Subcutaneous abdominal adipose tissue (tissue), 5 donors: ENCODE measurements around the gene SLC19A1.
A peak's percentile ranks its signal among the peaks of the same experiment; 100 is the strongest.

Source experiments
- H3K27ac ChIP-seq: one replicate; pipeline ENCODE4 v1.7.0; 2013; ENCODE audit warnings: low read depth, mild to moderate bottlenecking, inconsistent platforms, low read length, moderate library complexity
- H3K27me3 ChIP-seq, 5 donors: one replicate each; pipeline ENCODE4 v1.7.0; 2013; ENCODE audit warnings: low read length in 5 of 5, inconsistent platforms in 1 of 5; ENCODE audit not compliant: control insufficient read depth in 5 of 5, insufficient read depth in 4 of 5
- H3K36me3 ChIP-seq, 5 donors: one replicate each; pipeline ENCODE4 v1.7.0; 2013; ENCODE audit warnings: low read length in 5 of 5; ENCODE audit not compliant: control insufficient read depth in 5 of 5, insufficient read depth in 5 of 5
- H3K4me1 ChIP-seq, 5 donors: one replicate each; pipeline ENCODE4 v1.7.0; 2013; ENCODE audit warnings: low read length in 5 of 5, mild to moderate bottlenecking in 3 of 5, moderate library complexity in 1 of 5; ENCODE audit not compliant: control insufficient read depth in 5 of 5, insufficient read depth in 5 of 5
- H3K4me3 ChIP-seq, 5 donors: one replicate each; pipeline ENCODE4 v1.7.0; 2013; ENCODE audit warnings: low read length in 5 of 5, low read depth in 1 of 5
- H3K9ac ChIP-seq, 5 donors: one replicate each; pipeline ENCODE4 v1.7.0; 2013; ENCODE audit warnings: low read length in 5 of 5, mild to moderate bottlenecking in 4 of 5, moderate library complexity in 3 of 5
- H3K9me3 ChIP-seq, 5 donors: one replicate each; pipeline ENCODE4 v1.7.0; 2013; ENCODE audit warnings: low read length in 5 of 5; ENCODE audit not compliant: control insufficient read depth in 5 of 5
- donor health status: healthy.
- donor health status: healthy.
- donor health status: healthy.
- donor health status: healthy.
- donor health status: healthy.

Gene SLC19A1

DNA sequence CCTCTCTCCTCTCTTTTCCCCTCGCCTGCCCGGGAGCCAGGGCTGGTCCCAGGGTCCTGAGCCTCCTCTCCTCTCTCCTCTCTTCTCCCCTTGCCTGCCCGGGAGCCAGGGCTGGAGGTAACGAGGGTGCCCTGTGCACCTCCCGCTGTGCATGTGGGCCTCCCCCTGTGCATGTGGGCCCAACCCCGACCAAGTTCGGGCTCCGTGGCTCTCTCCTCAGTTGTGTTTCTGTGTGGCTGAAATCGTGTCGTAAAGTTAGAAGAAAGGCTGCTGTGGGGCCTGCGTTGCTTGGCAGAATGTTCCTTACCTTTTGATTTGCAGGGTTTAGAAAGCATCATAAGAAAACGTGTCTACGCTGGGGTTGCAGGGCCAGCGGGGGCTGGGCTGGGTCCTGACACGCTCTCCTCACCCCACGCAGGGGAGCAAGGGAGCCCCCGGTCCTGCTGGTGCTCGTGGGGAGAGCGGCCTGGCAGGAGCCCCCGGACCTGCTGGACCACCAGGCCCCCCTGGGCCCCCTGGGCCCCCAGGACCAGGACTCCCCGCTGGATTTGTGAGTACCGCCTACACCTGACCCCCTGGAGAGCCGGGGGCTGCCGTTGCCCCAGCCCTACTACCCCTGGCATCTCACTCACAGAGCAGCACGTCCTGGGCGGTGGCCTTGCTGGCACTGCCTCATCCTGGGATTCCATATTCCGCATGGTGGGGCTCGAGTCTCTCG lies 55.6 kb downstream of the SLC19A1 start:
- H3K36me3 ChIP-seq = peaks cover 0 to 45% (median 41%) of the 10 kb centered on the region in 5 donors
- H3K9me3 ChIP-seq = no peaks in the 10 kb centered on the region
- H3K27ac ChIP-seq = no peak overlapping the region
- peaks cover 0 to 19% (median 2%) of the 10 kb centered on the region in 5 donors for H3K4me1 ChIP-seq
- no peak overlapping the region for H3K4me3 ChIP-seq
- H3K27me3 ChIP-seq = no peaks in the 10 kb centered on the region
- H3K9ac ChIP-seq = no peak overlapping the region

DNA sequence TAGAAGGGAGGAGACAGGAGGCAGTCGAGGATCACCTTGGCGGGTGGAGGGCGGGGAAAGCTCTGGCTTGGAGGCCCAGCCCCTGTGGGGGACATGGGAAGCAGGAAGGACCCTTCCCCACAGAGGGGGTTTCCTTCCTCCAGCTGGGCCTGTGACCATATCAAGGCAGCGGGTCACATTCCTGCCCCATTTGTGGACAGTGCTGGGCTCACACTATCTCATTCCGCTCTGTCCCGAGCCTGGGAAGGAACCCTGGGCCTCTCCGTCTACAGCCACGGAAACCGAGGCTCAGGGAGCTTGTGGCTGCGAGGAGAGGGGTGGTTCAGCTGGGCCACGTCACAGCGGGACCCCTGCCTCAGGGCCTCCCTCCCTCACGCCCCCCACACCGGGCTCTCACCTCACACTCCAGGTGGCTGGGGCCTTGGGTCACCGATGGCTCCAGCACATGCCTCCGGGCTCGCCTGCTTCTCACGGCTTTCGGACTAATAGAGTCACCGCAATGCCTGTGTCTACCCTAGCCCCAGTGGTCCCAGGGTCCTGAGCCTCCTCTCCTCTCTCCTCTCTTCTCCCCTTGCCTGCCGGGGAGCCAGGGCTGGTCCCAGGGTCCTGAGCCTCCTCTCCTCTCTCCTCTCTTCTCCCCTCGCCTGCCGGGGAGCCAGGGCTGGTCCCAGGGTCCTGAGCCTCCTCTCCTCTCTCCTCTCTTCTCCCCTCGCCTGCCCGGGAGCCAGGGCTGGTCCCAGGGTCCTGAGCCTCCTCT lies 56.4 kb downstream of the SLC19A1 start:
- H3K4me3 ChIP-seq = no peak overlapping the region
- H3K9me3 ChIP-seq = no peaks in the 10 kb centered on the region
- H3K4me1 ChIP-seq = peaks cover 0 to 19% (median 2%) of the 10 kb centered on the region in 5 donors
- no peak overlapping the region for H3K27ac ChIP-seq
- no peaks in the 10 kb centered on the region for H3K27me3 ChIP-seq
- no peak overlapping the region for H3K9ac ChIP-seq
- H3K36me3 ChIP-seq = peaks cover 0 to 50% (median 46%) of the 10 kb centered on the region in 5 donors

DNA sequence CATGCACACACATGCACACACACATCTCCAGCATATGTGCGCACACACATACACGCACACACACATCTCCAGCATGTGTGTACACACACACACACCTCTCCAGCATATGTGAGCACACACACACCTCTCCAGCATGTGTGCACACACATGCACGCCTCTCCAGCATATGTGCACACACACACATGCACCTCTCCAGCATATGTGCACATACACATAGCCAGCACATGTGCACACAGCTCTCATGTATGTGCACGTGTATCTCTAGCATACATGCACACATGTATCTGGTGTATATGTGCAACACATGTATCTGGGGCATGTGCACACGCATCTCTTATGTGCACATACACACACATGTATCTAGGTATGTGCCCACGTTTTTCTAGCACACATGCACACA lies 57.9 kb downstream of the SLC19A1 start:
- no peak overlapping the region for H3K4me3 ChIP-seq
- H3K27ac ChIP-seq = no peak overlapping the region
- H3K9me3 ChIP-seq = no peaks in the 10 kb centered on the region
- peaks cover 0 to 53% (median 50%) of the 10 kb centered on the region in 5 donors for H3K36me3 ChIP-seq
- H3K4me1 ChIP-seq = peaks cover 0 to 21% (median 2%) of the 10 kb centered on the region in 5 donors
- no peak overlapping the region for H3K9ac ChIP-seq
- no peaks in the 10 kb centered on the region for H3K27me3 ChIP-seq

GRCh38 chr21:45482899-45483821 lies 59.1 kb downstream of the SLC19A1 start:
- peaks cover under 1 to 31% (median 4%) of the 10 kb centered on the region in 5 donors for H3K4me1 ChIP-seq
- peak overlapping the region in 1 of 5 donors; percentile 27 for H3K4me3 ChIP-seq
- H3K27ac ChIP-seq = no peak overlapping the region

GRCh38 chr21:45481977-45482898 lies 60.0 kb downstream of the SLC19A1 start:
- Histone ChIP-seq H3K27me3 (no peaks in the 10 kb centered on the region), H3K9ac (peak overlapping the region in 2 of 5 donors; percentile 7 to 11), H3K36me3 (peaks cover 0 to 60% (median 52%) of the 10 kb centered on the region in 5 donors), H3K9me3 (no peaks in the 10 kb centered on the region), H3K27ac (no peak overlapping the region), H3K4me1 (peaks cover 2 to 40% (median 14%) of the 10 kb centered on the region in 5 donors), H3K4me3 (peak overlapping the region in 1 of 5 donors; percentile 27)

More at GRCh38 chr21:45482899-45483821, 59.1 kb downstream of the SLC19A1 start:
- Histone ChIP-seq H3K9ac (peak overlapping the region in 2 of 5 donors; percentile 7 to 12), H3K36me3 (peaks cover 0 to 60% (median 57%) of the 10 kb centered on the region in 5 donors), H3K27me3 (no peaks in the 10 kb centered on the region), H3K9me3 (no peaks in the 10 kb centered on the region)

DNA sequence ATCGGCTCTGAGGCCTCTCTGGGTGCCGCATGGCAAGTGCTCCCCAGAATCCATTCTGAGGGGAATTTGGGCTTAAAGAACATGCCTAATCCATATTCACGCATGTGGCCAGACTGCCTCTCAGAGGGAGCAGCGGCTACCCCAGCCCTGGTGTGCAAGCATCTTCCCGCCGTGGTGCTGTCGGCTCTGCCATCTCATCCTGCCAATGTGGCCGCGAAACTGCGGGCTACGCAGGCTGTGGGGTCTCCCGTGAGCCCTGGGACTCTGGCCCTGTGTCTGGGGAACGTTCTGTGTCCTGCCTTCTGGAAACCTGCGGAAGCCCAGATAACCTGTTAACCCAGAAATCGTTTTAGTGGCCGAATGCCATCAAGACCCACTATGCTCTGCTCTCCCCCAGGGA lies 60.7 kb downstream of the SLC19A1 start:
- no peak overlapping the region for H3K27ac ChIP-seq
- no peaks in the 10 kb centered on the region for H3K9me3 ChIP-seq
- no peak overlapping the region for H3K9ac ChIP-seq
- no peaks in the 10 kb centered on the region for H3K27me3 ChIP-seq
- no peak overlapping the region for H3K4me3 ChIP-seq
- H3K4me1 ChIP-seq = peaks cover 2 to 41% (median 14%) of the 10 kb centered on the region in 5 donors
- H3K36me3 ChIP-seq = peaks cover 0 to 61% (median 49%) of the 10 kb centered on the region in 5 donors

GRCh38 chr21:45480701-45481500 lies 61.3 kb downstream of the SLC19A1 start:
- Histone ChIP-seq H3K27ac (no peak overlapping the region), H3K9ac (no peak overlapping the region), H3K9me3 (no peaks in the 10 kb centered on the region), H3K36me3 (peaks cover 0 to 64% (median 55%) of the 10 kb centered on the region in 5 donors), H3K4me1 (peaks cover 2 to 41% (median 14%) of the 10 kb centered on the region in 5 donors), H3K4me3 (no peak overlapping the region), H3K27me3 (no peaks in the 10 kb centered on the region)

DNA sequence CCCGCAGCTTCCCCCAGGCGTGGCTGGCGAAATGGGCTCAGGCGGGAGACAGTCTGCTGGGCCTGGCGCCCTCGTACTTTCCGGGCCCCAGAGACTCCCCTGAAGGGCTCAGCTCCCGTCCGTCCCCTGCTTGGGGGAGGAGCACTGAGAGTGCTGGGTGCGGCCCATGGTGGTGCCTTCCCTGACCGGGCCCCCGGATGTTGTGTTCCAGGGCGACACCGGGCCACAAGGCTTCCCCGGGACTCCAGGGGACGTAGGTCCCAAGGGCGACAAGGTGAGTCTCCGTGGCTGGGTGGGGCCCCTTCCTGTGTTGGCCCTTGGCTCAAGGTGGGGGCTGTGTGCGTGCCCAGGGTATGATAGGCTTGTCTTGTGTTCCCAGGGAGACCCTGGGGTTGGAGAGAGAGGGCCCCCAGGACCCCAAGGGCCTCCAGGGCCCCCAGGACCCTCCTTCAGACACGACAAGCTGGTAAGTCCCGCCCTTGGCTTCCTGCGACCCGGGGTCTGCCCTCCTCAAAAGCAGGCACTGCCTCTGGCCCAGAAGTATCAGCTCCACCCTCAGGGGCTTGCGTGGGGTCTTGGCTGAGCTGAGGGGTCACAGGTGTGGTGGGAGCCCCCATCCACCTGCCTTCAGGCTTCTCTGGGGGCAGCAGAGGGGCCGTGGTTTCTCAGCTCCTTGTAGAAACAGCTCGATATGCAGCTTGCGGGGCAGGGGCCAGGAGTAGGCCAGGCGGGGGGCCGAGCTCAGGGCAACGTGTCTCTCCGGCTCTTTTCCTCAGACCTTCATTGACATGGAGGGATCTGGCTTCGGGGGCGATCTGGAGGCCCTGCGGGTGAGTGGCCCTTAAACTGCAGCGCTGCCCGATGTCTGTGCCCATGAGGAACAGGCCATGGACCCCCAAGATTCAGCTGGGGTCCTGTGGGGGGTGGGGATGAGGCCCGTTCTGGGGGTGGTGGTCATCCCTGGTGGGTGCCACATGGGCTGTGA lies 62.3 kb downstream of the SLC19A1 start:
- Histone ChIP-seq H3K27me3 (no peaks in the 10 kb centered on the region), H3K4me1 (peaks cover 2 to 41% (median 14%) of the 10 kb centered on the region in 5 donors), H3K9ac (no peak overlapping the region), H3K4me3 (no peak overlapping the region), H3K36me3 (peaks cover 0 to 73% (median 58%) of the 10 kb centered on the region in 5 donors), H3K9me3 (no peaks in the 10 kb centered on the region), H3K27ac (no peak overlapping the region)
